GM12878 (cell line): Measurements from ENCODE around the gene DOK1. TPM values are rescaled to one million over a fixed set of nuclear protein-coding genes. Genes with fewer than 3 reads are reported as not detected.

Source experiments
- ASH2L ChIP-seq: fragments of 300-600, 200-600 bp; sonication (generic); IDR thresholded peaks from 2 replicates; pipeline ENCODE4 v1.6.1; 2017; ENCODE audit warnings: low read depth, mild to moderate bottlenecking, borderline replicate concordance
- ATF2 ChIP-seq: IDR thresholded peaks from 2 replicates; pipeline ENCODE4 v1.6.1; 2012; ENCODE audit warnings: low read length, inconsistent platforms
- CHD4 ChIP-seq: fragments of 200-600 bp; sonication (generic); IDR thresholded peaks from 2 replicates; pipeline ENCODE4 v1.6.1; 2016; ENCODE audit warnings: mild to moderate bottlenecking
- EED ChIP-seq: sonication (generic); IDR thresholded peaks from 2 replicates; pipeline ENCODE4 v1.6.1; 2016; ENCODE audit warnings: antibody characterized with exemption, low read depth
- IRF4 ChIP-seq: IDR thresholded peaks from 2 replicates; pipeline ENCODE4 v1.6.1; 2011; ENCODE audit warnings: low read depth, low read length
- MEF2B ChIP-seq: fragments of 450-650 bp; IDR thresholded peaks from 2 replicates; pipeline ENCODE4 v1.6.1; 2018; ENCODE audit warnings: mild to moderate bottlenecking, moderate library complexity; ENCODE audit not compliant: partially characterized antibody, poor library complexity, severe bottlenecking
- MXI1 ChIP-seq: fragments of 150-350 bp; IDR thresholded peaks from 2 replicates; pipeline ENCODE4 v1.6.1; 2011; ENCODE audit warnings: low read depth, mild to moderate bottlenecking, inconsistent platforms, low read length, improper control_type of control experiment
- MYC ChIP-seq: IDR thresholded peaks from 2 replicates; pipeline ENCODE4 v1.6.1; 2011; ENCODE audit warnings: mild to moderate bottlenecking, low read length, moderate library complexity, inconsistent platforms; ENCODE audit not compliant: insufficient read depth, insufficient replicate concordance, insufficient read length, severe bottlenecking
- NFYA ChIP-seq: IDR thresholded peaks from 2 replicates; pipeline ENCODE4 v1.6.1; 2011; ENCODE audit warnings: low read depth, mild to moderate bottlenecking, low read length, improper control_type of control experiment, borderline replicate concordance
- NFYB ChIP-seq: IDR thresholded peaks from 2 replicates; pipeline ENCODE4 v1.6.1; 2011; ENCODE audit warnings: low read depth, mild to moderate bottlenecking, low read length, improper control_type of control experiment, moderate library complexity; ENCODE audit not compliant: insufficient read depth
- NR2C2 ChIP-seq: IDR thresholded peaks from 2 replicates; pipeline ENCODE4 v1.6.1; 2011; ENCODE audit warnings: borderline replicate concordance, low read depth; ENCODE audit not compliant: control insufficient read depth, insufficient read length
- PAX8 ChIP-seq: fragments of 450-650 bp; IDR thresholded peaks from 2 replicates; pipeline ENCODE4 v1.6.1; 2017; ENCODE audit warnings: mild to moderate bottlenecking, moderate library complexity
- POLR2AphosphoS5 ChIP-seq: IDR thresholded peaks from 2 replicates; pipeline ENCODE4 v1.6.1; 2011; ENCODE audit warnings: mild to moderate bottlenecking, low read length, inconsistent platforms
- RB1 ChIP-seq: fragments of 450-650 bp; formaldehyde crosslinking; IDR thresholded peaks from 2 replicates; pipeline ENCODE4 v1.6.1; 2017; ENCODE audit warnings: mild to moderate bottlenecking, borderline replicate concordance
- SMAD1 ChIP-seq: fragments of 450-650 bp; IDR thresholded peaks from 2 replicates; pipeline ENCODE4 v1.6.1; 2018; ENCODE audit warnings: mild to moderate bottlenecking, low read depth; ENCODE audit not compliant: partially characterized antibody
- TAF1 ChIP-seq: IDR thresholded peaks from 2 replicates; pipeline ENCODE4 v1.6.1; 2011; ENCODE audit warnings: mild to moderate bottlenecking, low read depth, low read length, borderline replicate concordance
- TCF3 ChIP-seq: IDR thresholded peaks from 2 replicates; pipeline ENCODE4 v1.6.1; 2012; ENCODE audit warnings: low read depth, mild to moderate bottlenecking, low read length, borderline replicate concordance; ENCODE audit not compliant: insufficient read depth
- TCF7 ChIP-seq: IDR thresholded peaks from 2 replicates; pipeline ENCODE4 v1.6.1; 2014; ENCODE audit warnings: antibody characterized with exemption, borderline replicate concordance
- USF1 ChIP-seq: IDR thresholded peaks from 2 replicates; pipeline ENCODE4 v1.6.1; 2011; ENCODE audit warnings: borderline replicate concordance, low read depth, mild to moderate bottlenecking, moderate library complexity, mixed read lengths, low read length; ENCODE audit not compliant: insufficient read depth; ENCODE audit errors: extremely low read length
- YY1 ChIP-seq: IDR thresholded peaks from 2 replicates; pipeline ENCODE4 v1.6.1; 2011; ENCODE audit warnings: low read depth, mild to moderate bottlenecking, low read length
- ZBED1 ChIP-seq: IDR thresholded peaks from 2 replicates; pipeline ENCODE4 v1.6.1; 2016; ENCODE audit warnings: borderline replicate concordance
- ZNF217 ChIP-seq: fragments of 450-650 bp; IDR thresholded peaks from 2 replicates; pipeline ENCODE4 v1.6.1; 2017; ENCODE audit warnings: antibody characterized with exemption, mild to moderate bottlenecking
- ZNF24 ChIP-seq: fragments of 450-650 bp; IDR thresholded peaks from 2 replicates; pipeline ENCODE4 v1.6.1; 2017; ENCODE audit warnings: antibody characterized with exemption, mild to moderate bottlenecking
- ZNF622 ChIP-seq: fragments of 450-650 bp; IDR thresholded peaks from 2 replicates; pipeline ENCODE4 v1.6.1; 2017; ENCODE audit warnings: mild to moderate bottlenecking, inconsistent platforms
- polyA plus RNA-seq, 11 experiments: library from polyadenylated mRNA; depleted of rRNA in 4 of 11; unstranded in 6 of 11; stranded (reverse) in 5 of 11; fragments of >200 nt; fragmentation: Nextera tagmentation in 4 of 11; fragmentation: Illumina TruSeq in 1 of 11; extraction: Ambion mirVana in 4 of 11; extraction: Trizol in 1 of 11; gene quantifications; 1 replicate in 1 of 11; 2 replicates in 10 of 11; pipeline versions ENCODE4 v1.2.1 to v1.2.3, GENCODE V29; 2011 to 2016; ENCODE audit warnings: inconsistent platforms in 2 of 11, missing spikeins in 2 of 11, low read depth in 1 of 11
- total RNA-seq, 4 experiments: library from RNA; depleted of rRNA in 3 of 4; stranded (reverse); fragments of >200 nt in 3 of 4; fragmentation: Illumina TruSeq in 1 of 4; extraction: Trizol in 1 of 4; gene quantifications; 2 replicates each; pipeline versions ENCODE4 v1.2.1 to v1.2.3, GENCODE V29; 2013 to 2021
- TF ChIP-seq, protein P1 (sequence below): IDR thresholded peaks from 2 replicates; pipeline ENCODE4 v1.6.1; 2012; ENCODE audit warnings: low read depth, low read length, improper control_type of control experiment

DOK1 gene
- total and polyA plus RNA-seq, 10 of the 15 experiments (the other 5 are each of a cell fraction or from before 2014, with no cell fraction given) = 1.4 to 104 (median 59.7) TPM

- TF ChIP-seq, protein P1, sequence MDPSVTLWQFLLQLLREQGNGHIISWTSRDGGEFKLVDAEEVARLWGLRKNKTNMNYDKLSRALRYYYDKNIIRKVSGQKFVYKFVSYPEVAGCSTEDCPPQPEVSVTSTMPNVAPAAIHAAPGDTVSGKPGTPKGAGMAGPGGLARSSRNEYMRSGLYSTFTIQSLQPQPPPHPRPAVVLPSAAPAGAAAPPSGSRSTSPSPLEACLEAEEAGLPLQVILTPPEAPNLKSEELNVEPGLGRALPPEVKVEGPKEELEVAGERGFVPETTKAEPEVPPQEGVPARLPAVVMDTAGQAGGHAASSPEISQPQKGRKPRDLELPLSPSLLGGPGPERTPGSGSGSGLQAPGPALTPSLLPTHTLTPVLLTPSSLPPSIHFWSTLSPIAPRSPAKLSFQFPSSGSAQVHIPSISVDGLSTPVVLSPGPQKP = no peak
- peak; percentile 32; the same call in 1 of the 2 replicates for TF ChIP-seq EED
- TF ChIP-seq ASH2L = 0 out of 2 replicates have a peak, but pooled peaks have one; percentile 35
- peak; percentile 57 for TF ChIP-seq YY1
- peak; percentile 16; the same call in 1 of the 2 replicates for TF ChIP-seq TAF1
- TF ChIP-seq ZNF24 = 0 out of 2 replicates have a peak, but pooled peaks have one; percentile 34
- TF ChIP-seq MYC = peak; percentile 76
- no peak for TF ChIP-seq CHD4
- TF ChIP-seq ZNF217 = no peak
- TF ChIP-seq PAX8 = no peak
- TF ChIP-seq NR2C2 = no peak
- TF ChIP-seq NFYB = no peak
- peak; percentile 70 for TF ChIP-seq USF1
- TF ChIP-seq ATF2 = no peak
- no peak for TF ChIP-seq POLR2AphosphoS5
- no peak for TF ChIP-seq NFYA
- no peak for TF ChIP-seq SMAD1
- TF ChIP-seq ZBED1 = peak; percentile 9; the same call in 1 of the 2 replicates
- no peak for TF ChIP-seq TCF7
- no peak for TF ChIP-seq IRF4
- TF ChIP-seq TCF3 = no peak
- peak; percentile 57 for TF ChIP-seq MEF2B
- TF ChIP-seq ZNF622 = no peak
- TF ChIP-seq RB1 = peak; percentile 90; the same call in 1 of the 2 replicates
- TF ChIP-seq MXI1 = peak; percentile 30; the same call in 1 of the 2 replicates
These were observed 5.4 kb upstream of the DOK1 start (continued) for GRCh38 chr2:74548900-74549826.
